Kidney (tissue), 14 donors: ENCODE results near the gene IL32. TPM values are rescaled to one million over a fixed set of nuclear protein-coding genes. Genes with fewer than 3 reads are reported as not detected.
"Not testable (repeated sequence)": the region's sequence is repeated elsewhere in the genome, so short reads cannot be mapped to it uniquely, and the experiment has no call there.

Source experiments
- DNase-seq, 5 donors: peaks; one replicate each; pipeline ENCODE4 v3.0.0-alpha.2; 2013 to 2020
- FAIRE-seq: peaks from 2 replicates; lab custom pipeline; 2012; peaks lifted over from hg19 to GRCh38; lab: Jason Lieb, UNC
- H3K27ac ChIP-seq, 2 donors: one replicate each; pipeline ENCODE4 v1.7.0; 2013; ENCODE audit warnings: low read depth in 2 of 2, low read length in 2 of 2, inconsistent platforms in 1 of 2
- H3K27me3 ChIP-seq: one replicate; pipeline ENCODE4 v1.7.1; 2013; ENCODE audit warnings: low read length, inconsistent platforms; ENCODE audit not compliant: control insufficient read depth, insufficient read depth
- H3K36me3 ChIP-seq, 3 donors: one replicate each; pipeline versions ENCODE4 v1.7.0 to v1.7.1; 2013; ENCODE audit warnings: low read length in 3 of 3, control low read depth in 1 of 3, inconsistent platforms in 1 of 3; ENCODE audit not compliant: insufficient read depth in 3 of 3, control insufficient read depth in 2 of 3
- H3K4me1 ChIP-seq, 3 donors: one replicate each; pipeline versions ENCODE4 v1.7.0 to v1.7.1; 2013; ENCODE audit warnings: low read length in 3 of 3, inconsistent platforms in 1 of 3, low read depth in 1 of 3; ENCODE audit not compliant: control insufficient read depth in 2 of 3, insufficient read depth in 2 of 3
- H3K4me3 ChIP-seq, 3 donors: one replicate each; pipeline versions ENCODE4 v1.7.0 to v1.8.1; 2013; ENCODE audit warnings: low read length in 3 of 3, control low read depth in 1 of 3, inconsistent platforms in 1 of 3
- H3K9ac ChIP-seq, 3 donors: one replicate each; pipeline versions ENCODE4 v1.7.0 to v1.7.1; 2013; ENCODE audit warnings: low read length in 3 of 3, control low read depth in 1 of 3, inconsistent platforms in 1 of 3
- H3K9me3 ChIP-seq, 3 donors: one replicate each; pipeline versions ENCODE4 v1.7.0 to v1.7.1; 2013; ENCODE audit warnings: low read length in 3 of 3, control low read depth in 1 of 3, inconsistent platforms in 1 of 3; ENCODE audit not compliant: control insufficient read depth in 2 of 3, insufficient read depth in 1 of 3
- CTCF ChIP-seq: IDR thresholded peaks from 3 replicates; pipeline ENCODE4 v1.5.1; 2012; ENCODE audit warnings: mild to moderate bottlenecking, moderate library complexity, borderline replicate concordance; ENCODE audit not compliant: insufficient read depth; ENCODE audit errors: extremely low read depth
- intact Hi-C: fragments of 100-400 bp; cut with DNase I; formaldehyde crosslinking; loops from one replicate; pipeline ENCODE4 v1.11.1; 2022
- polyA plus RNA-seq: library from polyadenylated mRNA; stranded (reverse); fragments of 350-450 nt; fragmentation: Illumina TruSeq; extraction: RNeasy Lipid Tissue Mini Kit (QIAGEN cat#74804); gene quantifications from one replicate; pipeline ENCODE4 v1.2.3, GENCODE V29; 2014; ENCODE audit warnings: low read depth, low replicate concordance; ENCODE audit not compliant: insufficient read depth
- total RNA-seq: library from RNA; stranded (reverse); fragmentation: NEBNext Ultra II Directional; extraction: Animal tissue kit (Norgen Biotek cat#: 25700); gene quantifications from one replicate; pipeline ENCODE4 v1.2.1, GENCODE V29; 2021
- donor health status: control.
- donor health status: control.
- donor health status: control.
- donor health status: control.
- donor health status: control.
- donor health status: DM: yes; HTN: yes; CAD: no.
- donor health status: Normal renal cell carcinoma (clear cell type).

The IL32 gene
- total and polyA plus RNA-seq, 2 donors from 2014 or later = 181 to 495 TPM

DNA sequence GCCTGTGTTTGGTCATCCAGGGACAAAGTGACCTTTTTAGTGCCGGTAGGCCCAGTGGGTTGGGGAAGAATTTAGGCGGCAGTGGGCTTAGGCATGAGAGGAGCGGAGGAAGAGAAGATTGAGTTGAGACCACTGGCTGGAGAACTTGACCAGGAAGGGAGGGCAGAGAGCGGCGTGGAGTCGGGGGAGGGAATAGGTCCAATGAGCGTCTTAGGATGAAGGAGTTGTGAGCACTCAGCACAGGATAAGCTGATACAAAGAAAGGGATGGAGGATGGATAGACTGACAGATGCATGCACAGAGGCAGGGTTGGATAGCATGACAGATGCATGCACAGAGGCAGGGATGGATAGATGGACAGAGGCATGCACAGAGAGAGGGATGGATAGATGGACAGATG, 8.0 kb downstream of the IL32 start:
- no peak for FAIRE-seq
- Histone ChIP-seq H3K9me3 (no peaks in the 10 kb centered on the region), H3K9ac (no peak overlapping the region), H3K27me3 (no peaks in the 10 kb centered on the region), H3K4me3 (no peak overlapping the region), H3K27ac (no peak overlapping the region), H3K4me1 (peaks cover 0 to 6% (median 0%) of the 10 kb centered on the region in 3 donors), H3K36me3 (no peaks in the 10 kb centered on the region)
- TF ChIP-seq CTCF = no peak
- intact Hi-C loops = no loop called here
- peak in 1 of 5 donors; percentile 22 for DNase-seq

DNA sequence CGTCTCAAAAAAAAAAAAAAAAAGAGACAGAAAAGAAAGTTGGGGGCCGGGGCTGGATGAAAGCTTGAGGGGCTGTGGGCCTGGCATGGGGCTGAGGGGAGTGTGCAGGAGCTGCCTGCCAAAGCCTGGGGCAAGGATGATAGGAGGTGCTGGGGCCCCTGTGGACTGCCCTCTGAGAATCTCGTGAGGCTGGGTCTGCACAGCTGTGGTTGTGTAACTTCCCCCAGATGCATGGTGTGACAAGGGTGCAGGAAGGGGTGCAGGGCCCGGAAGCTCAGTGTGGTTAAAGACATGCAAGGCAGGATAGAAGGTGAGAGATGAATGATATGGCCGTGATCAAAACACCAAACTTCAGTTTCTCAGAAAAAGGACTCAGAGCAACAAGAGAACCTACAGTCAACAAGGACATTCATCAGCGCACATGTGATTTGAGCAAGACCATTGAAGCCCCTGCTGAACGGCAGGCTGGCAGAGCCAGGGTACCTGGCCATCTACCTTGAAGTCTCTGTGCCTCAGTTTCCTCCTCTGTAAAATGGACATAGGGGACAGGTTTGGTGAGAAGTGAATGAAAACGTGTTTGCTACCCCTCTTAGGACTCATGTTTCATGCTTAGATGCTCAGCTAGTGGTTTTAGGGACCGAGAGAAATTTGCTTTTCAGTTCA, 9.6 kb downstream of the IL32 start:
- Histone ChIP-seq H3K4me3 (no peak overlapping the region), H3K9me3 (no peaks in the 10 kb centered on the region), H3K27me3 (no peaks in the 10 kb centered on the region), H3K4me1 (peaks cover 0 to 6% (median 0%) of the 10 kb centered on the region in 3 donors), H3K9ac (no peak overlapping the region), H3K27ac (no peak overlapping the region), H3K36me3 (no peaks in the 10 kb centered on the region)
- intact Hi-C loops = no loop called here
- DNase-seq = peak in 1 of 5 donors; percentile 83
- no peak for TF ChIP-seq CTCF
- FAIRE-seq = no peak

GRCh38 chr16:3075523-3075915, 10.1 kb downstream of the IL32 start:
- no peak for TF ChIP-seq CTCF
- Histone ChIP-seq H3K27me3 (no peaks in the 10 kb centered on the region), H3K9me3 (no peaks in the 10 kb centered on the region), H3K27ac (no peak overlapping the region), H3K4me3 (no peak overlapping the region), H3K4me1 (peaks cover 0 to 6% (median 0%) of the 10 kb centered on the region in 3 donors), H3K9ac (no peak overlapping the region), H3K36me3 (no peaks in the 10 kb centered on the region)
- intact Hi-C loops = no loop called here
- DNase-seq = peak in 1 of 5 donors; percentile 64
- FAIRE-seq = no peak

GRCh38 chr16:3075946-3076345, 10.5 kb downstream of the IL32 start:
- H3K27ac ChIP-seq, FAIRE-seq, H3K9ac ChIP-seq, intact Hi-C loops, H3K4me3 ChIP-seq, H3K27me3 ChIP-seq, H3K36me3 ChIP-seq, H3K9me3 ChIP-seq, H3K4me1 ChIP-seq: not testable (repeated sequence)
- peak in 1 of 5 donors; percentile 52 for DNase-seq
